ENCODE results near the gene ACTL6A.

DNA sequence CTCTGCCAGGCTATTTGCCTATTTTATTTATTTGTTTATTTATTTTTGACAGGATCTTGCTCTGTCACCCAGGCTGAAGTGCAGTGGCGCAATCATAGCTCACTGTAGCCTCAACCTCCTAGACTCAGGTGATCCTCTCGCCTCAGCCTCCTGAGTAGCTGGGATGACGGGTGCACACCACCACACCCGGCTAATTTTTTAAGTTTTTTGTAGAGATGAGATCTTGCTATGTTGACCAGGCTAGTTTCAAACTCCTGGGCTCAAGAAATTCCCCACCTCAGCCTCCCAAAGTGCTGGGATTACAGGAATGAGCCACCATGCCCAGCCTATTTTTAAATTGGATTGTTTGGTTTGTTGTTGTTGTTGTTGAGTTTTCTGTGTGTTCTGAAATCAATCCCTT, 47.3 kb downstream of the ACTL6A start:
- TF ChIP-seq POLR2A (IDR thresholded peaks at IDR 0.05; ENCODE audit: low read length) = no peak
- TF ChIP-seq, protein P1, sequence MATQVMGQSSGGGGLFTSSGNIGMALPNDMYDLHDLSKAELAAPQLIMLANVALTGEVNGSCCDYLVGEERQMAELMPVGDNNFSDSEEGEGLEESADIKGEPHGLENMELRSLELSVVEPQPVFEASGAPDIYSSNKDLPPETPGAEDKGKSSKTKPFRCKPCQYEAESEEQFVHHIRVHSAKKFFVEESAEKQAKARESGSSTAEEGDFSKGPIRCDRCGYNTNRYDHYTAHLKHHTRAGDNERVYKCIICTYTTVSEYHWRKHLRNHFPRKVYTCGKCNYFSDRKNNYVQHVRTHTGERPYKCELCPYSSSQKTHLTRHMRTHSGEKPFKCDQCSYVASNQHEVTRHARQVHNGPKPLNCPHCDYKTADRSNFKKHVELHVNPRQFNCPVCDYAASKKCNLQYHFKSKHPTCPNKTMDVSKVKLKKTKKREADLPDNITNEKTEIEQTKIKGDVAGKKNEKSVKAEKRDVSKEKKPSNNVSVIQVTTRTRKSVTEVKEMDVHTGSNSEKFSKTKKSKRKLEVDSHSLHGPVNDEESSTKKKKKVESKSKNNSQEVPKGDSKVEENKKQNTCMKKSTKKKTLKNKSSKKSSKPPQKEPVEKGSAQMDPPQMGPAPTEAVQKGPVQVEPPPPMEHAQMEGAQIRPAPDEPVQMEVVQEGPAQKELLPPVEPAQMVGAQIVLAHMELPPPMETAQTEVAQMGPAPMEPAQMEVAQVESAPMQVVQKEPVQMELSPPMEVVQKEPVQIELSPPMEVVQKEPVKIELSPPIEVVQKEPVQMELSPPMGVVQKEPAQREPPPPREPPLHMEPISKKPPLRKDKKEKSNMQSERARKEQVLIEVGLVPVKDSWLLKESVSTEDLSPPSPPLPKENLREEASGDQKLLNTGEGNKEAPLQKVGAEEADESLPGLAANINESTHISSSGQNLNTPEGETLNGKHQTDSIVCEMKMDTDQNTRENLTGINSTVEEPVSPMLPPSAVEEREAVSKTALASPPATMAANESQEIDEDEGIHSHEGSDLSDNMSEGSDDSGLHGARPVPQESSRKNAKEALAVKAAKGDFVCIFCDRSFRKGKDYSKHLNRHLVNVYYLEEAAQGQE (IDR thresholded peaks at IDR 0.05) = no peak
- TF ChIP-seq ZNF302 (CRISPR knock-in tag; IDR thresholded peaks at IDR 0.05) = no peak
- TF ChIP-seq RNF2 (IDR thresholded peaks at IDR 0.05; ENCODE audit: borderline replicate concordance, low read depth) = no peak
- TF ChIP-seq, protein P2, sequence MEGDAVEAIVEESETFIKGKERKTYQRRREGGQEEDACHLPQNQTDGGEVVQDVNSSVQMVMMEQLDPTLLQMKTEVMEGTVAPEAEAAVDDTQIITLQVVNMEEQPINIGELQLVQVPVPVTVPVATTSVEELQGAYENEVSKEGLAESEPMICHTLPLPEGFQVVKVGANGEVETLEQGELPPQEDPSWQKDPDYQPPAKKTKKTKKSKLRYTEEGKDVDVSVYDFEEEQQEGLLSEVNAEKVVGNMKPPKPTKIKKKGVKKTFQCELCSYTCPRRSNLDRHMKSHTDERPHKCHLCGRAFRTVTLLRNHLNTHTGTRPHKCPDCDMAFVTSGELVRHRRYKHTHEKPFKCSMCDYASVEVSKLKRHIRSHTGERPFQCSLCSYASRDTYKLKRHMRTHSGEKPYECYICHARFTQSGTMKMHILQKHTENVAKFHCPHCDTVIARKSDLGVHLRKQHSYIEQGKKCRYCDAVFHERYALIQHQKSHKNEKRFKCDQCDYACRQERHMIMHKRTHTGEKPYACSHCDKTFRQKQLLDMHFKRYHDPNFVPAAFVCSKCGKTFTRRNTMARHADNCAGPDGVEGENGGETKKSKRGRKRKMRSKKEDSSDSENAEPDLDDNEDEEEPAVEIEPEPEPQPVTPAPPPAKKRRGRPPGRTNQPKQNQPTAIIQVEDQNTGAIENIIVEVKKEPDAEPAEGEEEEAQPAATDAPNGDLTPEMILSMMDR (IDR thresholded peaks at IDR 0.05) = no peak
- TF ChIP-seq, protein P3, sequence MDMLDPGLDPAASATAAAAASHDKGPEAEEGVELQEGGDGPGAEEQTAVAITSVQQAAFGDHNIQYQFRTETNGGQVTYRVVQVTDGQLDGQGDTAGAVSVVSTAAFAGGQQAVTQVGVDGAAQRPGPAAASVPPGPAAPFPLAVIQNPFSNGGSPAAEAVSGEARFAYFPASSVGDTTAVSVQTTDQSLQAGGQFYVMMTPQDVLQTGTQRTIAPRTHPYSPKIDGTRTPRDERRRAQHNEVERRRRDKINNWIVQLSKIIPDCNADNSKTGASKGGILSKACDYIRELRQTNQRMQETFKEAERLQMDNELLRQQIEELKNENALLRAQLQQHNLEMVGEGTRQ (IDR thresholded peaks at IDR 0.05) = no peak
- TF ChIP-seq RAD21 (conservative IDR thresholded peaks at IDR 0.05 in 1 of 2, IDR thresholded peaks at IDR 0.05 in 1 of 2) = no peak
- no peak for TF ChIP-seq CBX8 (IDR thresholded peaks at IDR 0.05)
- TF ChIP-seq CBX2 (IDR thresholded peaks at IDR 0.05; ENCODE audit: borderline replicate concordance, low read depth) = no peak
- no peak for TF ChIP-seq RFX5 (IDR thresholded peaks at IDR 0.05)
- TF ChIP-seq NFE2L2 (conservative IDR thresholded peaks at IDR 0.05; ENCODE audit: low read length) = no peak
- no peak for TF ChIP-seq MYC (IDR thresholded peaks at IDR 0.05; ENCODE audit: borderline replicate concordance, low read length)

Data from A549 (cell line).